HEK293 (cell line): ENCODE results near the gene NRTN.

Experiments
- CTCF ChIA-PET: fragments of 350-600 bp; formaldehyde crosslinking; extraction: SDS; loops from one replicate; lab custom pipeline; 2021; ENCODE audit warnings: antibody characterized with exemption; lab: Yijun Ruan, JAX
- POLR2A ChIA-PET: fragments of 300-600 bp; formaldehyde crosslinking; extraction: SDS; loops from one replicate; lab custom pipeline; 2020; ENCODE audit warnings: antibody characterized with exemption, inconsistent platforms; lab: Yijun Ruan, JAX
- H3K27ac ChIP-seq: fragments of 200-500 bp; sonication (Bioruptor generic); 2 replicates; pipeline ENCODE4 v1.5.1; 2014; ENCODE audit warnings: low read depth, low read length, control low read depth, inconsistent platforms; ENCODE audit errors: extremely low read depth
- H3K36me3 ChIP-seq, 2 experiments: fragments of 200-500 bp in 1 of 2; sonication (Bioruptor generic) in 1 of 2; 1 replicate in 1 of 2; 2 replicates in 1 of 2; pipeline ENCODE4 v1.5.1; 2014 to 2017; ENCODE audit warnings: inconsistent platforms in 2 of 2, low read length in 2 of 2; ENCODE audit not compliant: control insufficient read depth in 2 of 2, insufficient read depth in 1 of 2
- H3K4me1 ChIP-seq: fragments of 200-500 bp; sonication (Bioruptor generic); 2 replicates; pipeline ENCODE4 v1.5.1; 2014; ENCODE audit warnings: mild to moderate bottlenecking, low read length, inconsistent platforms; ENCODE audit not compliant: control insufficient read depth, insufficient read depth
- H3K4me3 ChIP-seq: 2 replicates; pipeline ENCODE4 v1.5.1; 2011; ENCODE audit warnings: low read depth, mild to moderate bottlenecking, control low read depth, low read length, moderate library complexity
- H3K9me3 ChIP-seq: fragments of 200-500 bp; sonication (Bioruptor generic); 2 replicates; pipeline ENCODE4 v1.5.1; 2014; ENCODE audit warnings: low read depth, low read length, inconsistent platforms; ENCODE audit not compliant: control insufficient read depth, insufficient read depth
- BCL11B ChIP-seq: fragments of 450-650 bp; formaldehyde crosslinking; IDR thresholded peaks from 2 replicates; pipeline ENCODE4 v1.5.1; 2016; ENCODE audit warnings: low read depth, missing biosample characterization, missing genetic modification characterization
- GLIS2 ChIP-seq: fragments of 450-650 bp; formaldehyde crosslinking; IDR thresholded peaks from 2 replicates; pipeline ENCODE4 v1.5.1; 2016; ENCODE audit warnings: missing biosample characterization, missing genetic modification characterization
- HOXD13 ChIP-seq: sonication (generic); formaldehyde crosslinking; IDR thresholded peaks from 2 replicates; pipeline ENCODE4 v1.8.0; 2022; ENCODE audit warnings: missing genetic modification reagents, borderline replicate concordance
- ZBTB20 ChIP-seq: fragments of 450-650 bp; formaldehyde crosslinking; IDR thresholded peaks from 2 replicates; pipeline ENCODE4 v1.5.1; 2016; ENCODE audit warnings: missing biosample characterization, missing genetic modification characterization
- ZFP3 ChIP-seq: fragments of 450-650 bp; formaldehyde crosslinking; IDR thresholded peaks from 2 replicates; pipeline ENCODE4 v1.5.1; 2016; ENCODE audit warnings: low read depth, missing biosample characterization, missing genetic modification characterization
- ZNF133 ChIP-seq: fragments of 450-650 bp; formaldehyde crosslinking; IDR thresholded peaks from 2 replicates; pipeline ENCODE4 v1.5.1; 2016; ENCODE audit warnings: missing biosample characterization, missing genetic modification characterization
- ZNF146 ChIP-seq: fragments of 450-650 bp; formaldehyde crosslinking; IDR thresholded peaks from 2 replicates; pipeline ENCODE4 v1.5.1; 2016; ENCODE audit warnings: missing biosample characterization, missing genetic modification characterization
- ZNF169 ChIP-seq: fragments of 450-650 bp; formaldehyde crosslinking; IDR thresholded peaks from 2 replicates; pipeline ENCODE4 v1.5.1; 2016; ENCODE audit warnings: missing biosample characterization, missing genetic modification characterization
- ZNF19 ChIP-seq: fragments of 450-650 bp; formaldehyde crosslinking; IDR thresholded peaks from 2 replicates; pipeline ENCODE4; 2016; ENCODE audit warnings: missing biosample characterization, missing genetic modification characterization, low read depth
- ZNF223 ChIP-seq: fragments of 450-650 bp; formaldehyde crosslinking; IDR thresholded peaks from 2 replicates; pipeline ENCODE4 v1.5.1; 2016; ENCODE audit warnings: missing biosample characterization, missing genetic modification characterization
- ZNF274 ChIP-seq, 2 experiments: fragments of 200-500 bp in 1 of 2; fragments of 450-650 bp in 1 of 2; sonication (Bioruptor generic) in 1 of 2; formaldehyde crosslinking in 1 of 2; IDR thresholded peaks; 2 replicates each; pipeline versions ENCODE4 v1.5.1 to v1.6.1; 2014 to 2016; ENCODE audit warnings: borderline replicate concordance in 1 of 2, inconsistent platforms in 1 of 2, low read length in 1 of 2, missing biosample characterization in 1 of 2, missing genetic modification characterization in 1 of 2
- ZNF311 ChIP-seq: fragments of 450-650 bp; formaldehyde crosslinking; IDR thresholded peaks from 2 replicates; pipeline ENCODE4 v1.5.1; 2017; ENCODE audit warnings: missing biosample characterization, missing genetic modification characterization, borderline replicate concordance
- ZNF324 ChIP-seq: fragments of 450-650 bp; formaldehyde crosslinking; IDR thresholded peaks from 2 replicates; pipeline ENCODE4 v1.5.1; 2016; ENCODE audit warnings: missing biosample characterization, missing genetic modification characterization
- ZNF501 ChIP-seq: fragments of 450-650 bp; formaldehyde crosslinking; IDR thresholded peaks from 2 replicates; pipeline ENCODE4 v1.5.1; 2016; ENCODE audit warnings: missing biosample characterization, missing genetic modification characterization
- ZNF654 ChIP-seq: fragments of 450-650 bp; formaldehyde crosslinking; IDR thresholded peaks from 2 replicates; pipeline ENCODE4 v1.5.1; 2016; ENCODE audit warnings: low read depth, missing biosample characterization, missing genetic modification characterization
- ZNF768 ChIP-seq: fragments of 450-650 bp; formaldehyde crosslinking; IDR thresholded peaks from 2 replicates; pipeline ENCODE4 v1.5.1; 2018; ENCODE audit warnings: missing biosample characterization, mild to moderate bottlenecking, missing genetic modification characterization
- ZNF791 ChIP-seq: fragments of 450-650 bp; formaldehyde crosslinking; IDR thresholded peaks from 2 replicates; pipeline ENCODE4 v1.5.1; 2016; ENCODE audit warnings: missing biosample characterization, missing genetic modification characterization
- TF ChIP-seq, protein P1 (sequence below): fragments of 450-650 bp; formaldehyde crosslinking; IDR thresholded peaks from 2 replicates; pipeline ENCODE4 v1.5.1; 2017; ENCODE audit warnings: missing biosample characterization, missing genetic modification characterization
- TF ChIP-seq, protein P2 (sequence below): fragments of 450-650 bp; formaldehyde crosslinking; IDR thresholded peaks from 2 replicates; pipeline ENCODE4 v1.5.1; 2016; ENCODE audit warnings: missing biosample characterization, missing genetic modification characterization
- TF ChIP-seq, protein P3 (sequence below): fragments of 450-650 bp; formaldehyde crosslinking; IDR thresholded peaks from 2 replicates; pipeline ENCODE4 v1.5.1; 2016; ENCODE audit warnings: missing biosample characterization, missing genetic modification characterization
- TF ChIP-seq, protein P4 (sequence below): fragments of 450-650 bp; formaldehyde crosslinking; optimal IDR thresholded peaks from 2 replicates; pipeline ENCODE3; 2016; ENCODE audit warnings: missing biosample characterization, mild to moderate bottlenecking, missing genetic modification characterization
- TF ChIP-seq, protein P5 (sequence below): fragments of 450-650 bp; formaldehyde crosslinking; IDR thresholded peaks from 2 replicates; pipeline ENCODE4 v1.5.1; 2016; ENCODE audit warnings: missing biosample characterization, missing genetic modification characterization

Gene NRTN

DNA sequence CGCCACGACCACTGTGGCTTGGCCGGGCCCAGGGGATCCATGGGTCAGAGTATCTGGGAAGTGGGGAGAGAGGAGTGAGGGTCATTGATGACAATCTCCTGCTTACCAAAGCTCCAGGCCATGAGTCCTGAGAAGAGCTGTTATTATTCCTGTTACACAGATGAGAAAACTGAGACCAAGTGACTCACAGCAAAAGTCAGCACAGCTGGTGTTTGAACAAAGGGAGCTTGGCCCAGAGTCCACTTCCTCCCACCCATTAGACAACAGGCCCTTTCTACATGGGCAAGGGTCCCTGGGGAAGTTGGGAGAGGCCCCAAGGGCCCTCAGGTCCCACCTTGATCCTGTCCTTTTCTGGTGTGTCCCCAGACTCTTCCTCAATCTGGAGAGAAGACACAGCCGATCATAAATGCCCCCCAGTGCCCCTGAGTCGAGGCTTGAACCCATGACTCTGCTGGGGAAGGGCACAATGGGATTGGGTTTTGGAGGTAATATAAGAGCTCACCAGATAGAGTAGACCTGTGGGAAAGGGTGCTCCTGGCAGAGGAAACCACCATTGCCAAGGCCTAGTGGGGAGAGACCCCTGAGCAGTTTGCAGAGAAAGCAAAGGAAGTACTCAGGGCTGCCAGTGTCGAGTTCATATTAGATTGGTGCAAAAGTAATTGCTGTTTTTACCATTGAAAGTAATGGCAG is 27.8 kb downstream of the NRTN start:
- H3K36me3 ChIP-seq, result no peaks in the 10 kb centered on the region
- H3K4me1 ChIP-seq, result no peaks in the 10 kb centered on the region; the same call in 1 of the 2 replicates
- ChIA-PET CTCF (interaction anchor here (0.6 to 0.8 kb wide), 3 partner anchors 28 to 99 kb away, joined by 3 to 4 read pairs (median 3); no protein-coding TSS in a partner anchor), POLR2A (interaction anchor here (0.7 kb wide), 1 partner anchor 358 kb away, joined by 3 read pairs; no protein-coding TSS in a partner anchor)
- H3K9me3 ChIP-seq, result no peaks in the 10 kb centered on the region
- peak; percentile 93 for TF ChIP-seq ZFP3
- TF ChIP-seq, protein P1, sequence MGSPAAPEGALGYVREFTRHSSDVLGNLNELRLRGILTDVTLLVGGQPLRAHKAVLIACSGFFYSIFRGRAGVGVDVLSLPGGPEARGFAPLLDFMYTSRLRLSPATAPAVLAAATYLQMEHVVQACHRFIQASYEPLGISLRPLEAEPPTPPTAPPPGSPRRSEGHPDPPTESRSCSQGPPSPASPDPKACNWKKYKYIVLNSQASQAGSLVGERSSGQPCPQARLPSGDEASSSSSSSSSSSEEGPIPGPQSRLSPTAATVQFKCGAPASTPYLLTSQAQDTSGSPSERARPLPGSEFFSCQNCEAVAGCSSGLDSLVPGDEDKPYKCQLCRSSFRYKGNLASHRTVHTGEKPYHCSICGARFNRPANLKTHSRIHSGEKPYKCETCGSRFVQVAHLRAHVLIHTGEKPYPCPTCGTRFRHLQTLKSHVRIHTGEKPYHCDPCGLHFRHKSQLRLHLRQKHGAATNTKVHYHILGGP (tag by site-specific recombination), result no peak
- no peak overlapping the region for H3K4me3 ChIP-seq
- H3K27ac ChIP-seq, result no peak overlapping the region

DNA sequence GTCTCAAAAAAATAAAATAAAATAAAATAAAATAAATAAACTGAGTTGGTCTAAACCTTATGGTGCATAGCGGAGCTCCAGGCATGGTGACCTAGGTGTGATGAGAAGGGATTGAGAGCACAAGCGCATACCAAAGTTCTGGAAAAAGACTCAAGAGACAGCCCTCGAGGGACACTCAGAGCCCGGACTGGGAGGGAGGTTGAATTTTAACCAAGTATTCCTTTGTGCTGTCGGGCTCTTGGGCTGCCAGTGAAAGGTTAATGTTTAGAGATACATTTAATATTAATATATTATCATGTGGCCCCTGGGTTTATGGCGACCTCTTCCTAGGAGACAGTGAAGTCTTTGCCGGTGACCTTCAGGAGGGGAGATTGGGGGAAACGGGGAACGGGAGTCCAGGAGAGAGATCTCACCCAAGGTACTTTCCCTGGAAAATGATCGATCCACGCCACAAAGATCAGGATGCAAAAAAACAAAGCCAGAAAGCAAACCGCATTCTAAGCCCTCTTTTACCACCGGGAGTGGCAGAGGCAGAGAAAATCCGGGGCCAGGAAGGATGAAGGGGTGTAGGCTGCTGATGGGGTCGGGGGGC is 33.0 kb downstream of the NRTN start:
- H3K9me3 ChIP-seq, result no peaks in the 10 kb centered on the region
- TF ChIP-seq ZNF791, result no peak
- TF ChIP-seq, protein P2, sequence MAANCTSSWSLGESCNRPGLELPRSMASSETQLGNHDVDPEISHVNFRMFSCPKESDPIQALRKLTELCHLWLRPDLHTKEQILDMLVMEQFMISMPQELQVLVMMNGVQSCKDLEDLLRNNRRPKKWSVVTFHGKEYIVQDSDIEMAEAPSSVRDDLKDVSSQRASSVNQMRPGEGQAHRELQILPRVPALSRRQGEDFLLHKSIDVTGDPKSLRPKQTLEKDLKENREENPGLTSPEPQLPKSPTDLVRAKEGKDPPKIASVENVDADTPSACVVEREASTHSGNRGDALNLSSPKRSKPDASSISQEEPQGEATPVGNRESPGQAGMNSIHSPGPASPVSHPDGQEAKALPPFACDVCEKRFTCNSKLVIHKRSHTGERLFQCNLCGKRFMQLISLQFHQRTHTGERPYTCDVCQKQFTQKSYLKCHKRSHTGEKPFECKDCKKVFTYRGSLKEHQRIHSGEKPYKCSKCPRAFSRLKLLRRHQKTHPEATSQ (tag by site-specific recombination), result no peak
- TF ChIP-seq ZNF501 (tag by site-specific recombination), result no peak
- no peak for TF ChIP-seq ZNF274 (IDR thresholded peaks at IDR 0.05; ENCODE audit: low read length)
- no peak for TF ChIP-seq ZNF274 (tag by site-specific recombination; IDR thresholded peaks at IDR 0.05; ENCODE audit: borderline replicate concordance)
- no peak for TF ChIP-seq ZNF146 (tag by site-specific recombination)
- no peak for TF ChIP-seq ZBTB20 (tag by site-specific recombination)
- no peak for TF ChIP-seq GLIS2 (tag by site-specific recombination)
- TF ChIP-seq HOXD13 (CRISPR knock-in tag), result no peak
- TF ChIP-seq, protein P3, sequence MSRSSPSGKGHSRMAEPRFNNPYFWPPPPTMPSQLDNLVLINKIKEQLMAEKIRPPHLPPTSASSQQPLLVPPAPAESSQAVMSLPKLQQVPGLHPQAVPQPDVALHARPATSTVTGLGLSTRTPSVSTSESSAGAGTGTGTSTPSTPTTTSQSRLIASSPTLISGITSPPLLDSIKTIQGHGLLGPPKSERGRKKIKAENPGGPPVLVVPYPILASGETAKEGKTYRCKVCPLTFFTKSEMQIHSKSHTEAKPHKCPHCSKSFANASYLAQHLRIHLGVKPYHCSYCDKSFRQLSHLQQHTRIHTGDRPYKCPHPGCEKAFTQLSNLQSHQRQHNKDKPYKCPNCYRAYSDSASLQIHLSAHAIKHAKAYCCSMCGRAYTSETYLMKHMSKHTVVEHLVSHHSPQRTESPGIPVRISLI, result no peak
- TF ChIP-seq ZNF324 (tag by site-specific recombination), result no peak
- TF ChIP-seq BCL11B (tag by site-specific recombination), result no peak
- no peak for TF ChIP-seq ZNF223 (tag by site-specific recombination)
- TF ChIP-seq ZNF19 (tag by site-specific recombination), result no peak
- no peak for TF ChIP-seq ZNF768 (tag by site-specific recombination)
- no peak for TF ChIP-seq ZNF169 (tag by site-specific recombination)
- no peak for TF ChIP-seq ZNF654
- TF ChIP-seq, protein P4, sequence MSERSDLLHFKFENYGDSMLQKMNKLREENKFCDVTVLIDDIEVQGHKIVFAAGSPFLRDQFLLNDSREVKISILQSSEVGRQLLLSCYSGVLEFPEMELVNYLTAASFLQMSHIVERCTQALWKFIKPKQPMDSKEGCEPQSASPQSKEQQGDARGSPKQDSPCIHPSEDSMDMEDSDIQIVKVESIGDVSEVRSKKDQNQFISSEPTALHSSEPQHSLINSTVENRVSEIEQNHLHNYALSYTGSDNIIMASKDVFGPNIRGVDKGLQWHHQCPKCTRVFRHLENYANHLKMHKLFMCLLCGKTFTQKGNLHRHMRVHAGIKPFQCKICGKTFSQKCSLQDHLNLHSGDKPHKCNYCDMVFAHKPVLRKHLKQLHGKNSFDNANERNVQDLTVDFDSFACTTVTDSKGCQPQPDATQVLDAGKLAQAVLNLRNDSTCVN (tag by site-specific recombination), result no peak
- no peak for TF ChIP-seq ZNF133 (tag by site-specific recombination)
- TF ChIP-seq ZNF311 (tag by site-specific recombination), result no peak
- TF ChIP-seq, protein P5, sequence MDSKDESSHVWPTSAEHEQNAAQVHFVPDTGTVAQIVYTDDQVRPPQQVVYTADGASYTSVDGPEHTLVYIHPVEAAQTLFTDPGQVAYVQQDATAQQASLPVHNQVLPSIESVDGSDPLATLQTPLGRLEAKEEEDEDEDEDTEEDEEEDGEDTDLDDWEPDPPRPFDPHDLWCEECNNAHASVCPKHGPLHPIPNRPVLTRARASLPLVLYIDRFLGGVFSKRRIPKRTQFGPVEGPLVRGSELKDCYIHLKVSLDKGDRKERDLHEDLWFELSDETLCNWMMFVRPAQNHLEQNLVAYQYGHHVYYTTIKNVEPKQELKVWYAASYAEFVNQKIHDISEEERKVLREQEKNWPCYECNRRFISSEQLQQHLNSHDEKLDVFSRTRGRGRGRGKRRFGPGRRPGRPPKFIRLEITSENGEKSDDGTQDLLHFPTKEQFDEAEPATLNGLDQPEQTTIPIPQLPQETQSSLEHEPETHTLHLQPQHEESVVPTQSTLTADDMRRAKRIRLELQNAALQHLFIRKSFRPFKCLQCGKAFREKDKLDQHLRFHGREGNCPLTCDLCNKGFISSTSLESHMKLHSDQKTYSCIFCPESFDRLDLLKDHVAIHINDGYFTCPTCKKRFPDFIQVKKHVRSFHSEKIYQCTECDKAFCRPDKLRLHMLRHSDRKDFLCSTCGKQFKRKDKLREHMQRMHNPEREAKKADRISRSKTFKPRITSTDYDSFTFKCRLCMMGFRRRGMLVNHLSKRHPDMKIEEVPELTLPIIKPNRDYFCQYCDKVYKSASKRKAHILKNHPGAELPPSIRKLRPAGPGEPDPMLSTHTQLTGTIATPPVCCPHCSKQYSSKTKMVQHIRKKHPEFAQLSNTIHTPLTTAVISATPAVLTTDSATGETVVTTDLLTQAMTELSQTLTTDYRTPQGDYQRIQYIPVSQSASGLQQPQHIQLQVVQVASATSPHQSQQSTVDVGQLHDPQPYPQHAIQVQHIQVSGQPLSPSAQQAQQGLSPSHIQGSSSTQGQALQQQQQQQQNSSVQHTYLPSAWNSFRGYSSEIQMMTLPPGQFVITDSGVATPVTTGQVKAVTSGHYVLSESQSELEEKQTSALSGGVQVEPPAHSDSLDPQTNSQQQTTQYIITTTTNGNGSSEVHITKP (tag by site-specific recombination), result no peak
- TF ChIP-seq, all 188 proteins: peak for 0
- no peak overlapping the region for H3K27ac ChIP-seq
- no peaks in the 10 kb centered on the region for H3K4me1 ChIP-seq
- CTCF ChIA-PET, result interaction anchor here (0.7 to 1.3 kb wide), 2 partner anchors 34 to 129 kb away, joined by 3 to 5 read pairs; no protein-coding TSS in a partner anchor
- H3K36me3 ChIP-seq, result no peaks in the 10 kb centered on the region
- POLR2A ChIA-PET, result no interaction called here
- no peak overlapping the region for H3K4me3 ChIP-seq
